H9 (cell line): Measurements from ENCODE around the gene ELFN2. TPM values are rescaled to one million over a fixed set of nuclear protein-coding genes. Genes with fewer than 3 reads are reported as not detected.

Experiments
- DNase-seq: peaks from one replicate; pipeline ENCODE4 v3.0.0-alpha.2; 2017
- H2AFZ ChIP-seq: one replicate; pipeline ENCODE4 v1.6.1; 2013; ENCODE audit warnings: mild to moderate bottlenecking, low read length, control low read depth, moderate library complexity
- H2AK5ac ChIP-seq: 2 replicates; pipeline ENCODE4 v1.6.1; 2013; ENCODE audit warnings: low read length, control low read depth, mixed read lengths; ENCODE audit not compliant: insufficient read length
- H2BK120ac ChIP-seq: one replicate; pipeline ENCODE4 v1.6.1; 2013; ENCODE audit warnings: low read depth, mild to moderate bottlenecking, low read length, control low read depth, inconsistent platforms; ENCODE audit not compliant: poor library complexity, severe bottlenecking
- H2BK12ac ChIP-seq: 2 replicates; pipeline ENCODE4 v1.6.1; 2013; ENCODE audit warnings: low read length, control low read depth, mixed read lengths, low read depth; ENCODE audit not compliant: insufficient read length
- H2BK15ac ChIP-seq: 2 replicates; pipeline ENCODE4 v1.6.1; 2013; ENCODE audit warnings: low read depth, low read length, control low read depth
- H2BK20ac ChIP-seq: one replicate; pipeline ENCODE4 v1.6.1; 2013; ENCODE audit warnings: low read depth, mild to moderate bottlenecking, low read length, control low read depth, inconsistent platforms; ENCODE audit not compliant: poor library complexity, severe bottlenecking
- H2BK5ac ChIP-seq: 2 replicates; pipeline ENCODE4 v1.6.1; 2013; ENCODE audit warnings: low read length, control low read depth, mixed read lengths; ENCODE audit not compliant: insufficient read length
- H3K14ac ChIP-seq: 2 replicates; pipeline ENCODE4 v1.6.1; 2013; ENCODE audit warnings: low read length, control low read depth; ENCODE audit not compliant: insufficient read depth
- H3K18ac ChIP-seq: 2 replicates; pipeline ENCODE4 v1.6.1; 2013; ENCODE audit warnings: low read depth, mild to moderate bottlenecking, mixed read lengths, low read length, control low read depth; ENCODE audit not compliant: insufficient read length
- H3K23ac ChIP-seq: 2 replicates; pipeline ENCODE4 v1.6.1; 2013; ENCODE audit warnings: low read length, control low read depth, mixed read lengths, low read depth; ENCODE audit not compliant: insufficient read length
- H3K23me2 ChIP-seq: 2 replicates; pipeline ENCODE4 v1.6.1; 2013; ENCODE audit warnings: low read depth, mild to moderate bottlenecking, mixed read lengths, low read length, control low read depth; ENCODE audit not compliant: insufficient read length, poor library complexity, severe bottlenecking
- H3K27ac ChIP-seq: 2 replicates; pipeline ENCODE4 v1.5.1; 2013; ENCODE audit warnings: low read length, control low read depth, mixed read lengths, low read depth; ENCODE audit not compliant: insufficient read length
- H3K27me3 ChIP-seq: 2 replicates; pipeline ENCODE4 v1.6.1; 2013; ENCODE audit warnings: low read length, control low read depth, inconsistent platforms; ENCODE audit not compliant: insufficient read depth
- H3K4ac ChIP-seq: 2 replicates; pipeline ENCODE4 v1.6.1; 2013; ENCODE audit warnings: low read depth, mild to moderate bottlenecking, control low read depth, inconsistent platforms, low read length, moderate library complexity
- H3K4me1 ChIP-seq: 2 replicates; pipeline ENCODE4 v1.6.1; 2013; ENCODE audit warnings: low read length, control low read depth, inconsistent platforms; ENCODE audit not compliant: insufficient read depth
- H3K4me2 ChIP-seq: 2 replicates; pipeline ENCODE4 v1.6.1; 2013; ENCODE audit warnings: low read length, control low read depth, mixed read lengths; ENCODE audit not compliant: insufficient read length, insufficient read depth
- H3K56ac ChIP-seq: 2 replicates; pipeline ENCODE4 v1.6.1; 2013; ENCODE audit warnings: low read depth, mild to moderate bottlenecking, mixed read lengths, low read length, control low read depth; ENCODE audit not compliant: insufficient read length
- H3K79me1 ChIP-seq: 2 replicates; pipeline ENCODE4 v1.6.1; 2013; ENCODE audit warnings: low read depth, mild to moderate bottlenecking, moderate library complexity, low read length, control low read depth, inconsistent platforms; ENCODE audit not compliant: insufficient read depth, poor library complexity, severe bottlenecking
- H3K79me2 ChIP-seq: 2 replicates; pipeline ENCODE4 v1.6.1; 2013; ENCODE audit warnings: low read length, control low read depth, inconsistent platforms; ENCODE audit not compliant: insufficient read depth
- H3K9ac ChIP-seq: 2 replicates; pipeline ENCODE4 v1.6.1; 2013; ENCODE audit warnings: low read length, control low read depth, mixed read lengths; ENCODE audit not compliant: insufficient read length; ENCODE audit errors: extremely low read depth
- H3K9me3 ChIP-seq: one replicate; pipeline ENCODE4 v1.6.1; 2013; ENCODE audit warnings: low read depth, low read length, inconsistent platforms; ENCODE audit not compliant: control insufficient read depth
- H3T11ph ChIP-seq: one replicate; pipeline ENCODE4 v1.6.1; 2013; ENCODE audit warnings: mild to moderate bottlenecking, low read length, control low read depth, inconsistent platforms
- H4K20me1 ChIP-seq: one replicate; pipeline ENCODE4 v1.6.1; 2013; ENCODE audit not compliant: control insufficient read depth, insufficient read length, insufficient read depth
- H4K5ac ChIP-seq: 2 replicates; pipeline ENCODE4 v1.6.1; 2013; ENCODE audit warnings: low read depth, mild to moderate bottlenecking, mixed read lengths, low read length, control low read depth; ENCODE audit not compliant: insufficient read length
- H4K8ac ChIP-seq: replicated peaks from 2 replicates; pipeline ENCODE4 v1.6.1; 2013; ENCODE audit warnings: low read length, control low read depth, mixed read lengths, low read depth; ENCODE audit not compliant: insufficient read length
- H4K91ac ChIP-seq: 2 replicates; pipeline ENCODE4 v1.6.1; 2013; ENCODE audit warnings: low read depth, mild to moderate bottlenecking, moderate library complexity, mixed read lengths, low read length, control low read depth; ENCODE audit not compliant: insufficient read length
- H3K27ac Mint-ChIP-seq, 3 experiments: 2 replicates in 2 of 3; 3 replicates in 1 of 3; pipeline ENCODE4 v1.8.0; 2020 to 2021; ENCODE audit warnings: mixed read lengths in 3 of 3, mild to moderate bottlenecking in 1 of 3, moderate library complexity in 1 of 3
- H3K27me3 Mint-ChIP-seq: 2 replicates; pipeline ENCODE4 v1.8.0; 2021; ENCODE audit warnings: low read depth, mild to moderate bottlenecking, moderate library complexity, mixed read lengths
- H3K36me3 Mint-ChIP-seq, 3 experiments: 2 replicates in 2 of 3; 3 replicates in 1 of 3; pipeline ENCODE4 v1.8.0; 2020 to 2021; ENCODE audit warnings: low read depth in 3 of 3, mixed read lengths in 3 of 3; ENCODE audit not compliant: insufficient read depth in 1 of 3
- H3K4me1 Mint-ChIP-seq, 2 experiments: 2 replicates each; pipeline ENCODE4 v1.8.0; 2020; ENCODE audit warnings: mixed read lengths in 2 of 2
- H3K4me3 Mint-ChIP-seq, 2 experiments: 2 replicates in 1 of 2; 3 replicates in 1 of 2; pipeline ENCODE4 v1.8.0; 2020 to 2021; ENCODE audit warnings: mild to moderate bottlenecking in 2 of 2, mixed read lengths in 2 of 2, moderate library complexity in 1 of 2
- H3K9me3 Mint-ChIP-seq, 2 experiments: 2 replicates in 1 of 2; 3 replicates in 1 of 2; pipeline ENCODE4 v1.8.0; 2020; ENCODE audit warnings: mild to moderate bottlenecking in 2 of 2, mixed read lengths in 2 of 2, moderate library complexity in 1 of 2
- CTCF ChIP-seq: fragments of 200-600 bp; sonication (generic); conservative IDR thresholded peaks from 3 replicates; pipeline ENCODE4 v1.8.0; 2021; ENCODE audit warnings: antibody characterized with exemption, mild to moderate bottlenecking
- WGBS: extraction: QIAGEN DNeasy Blood & Tissue Kit; methylation state at CpG from one replicate; pipeline ENCODE4 v1.1.7; 2013; ENCODE audit warnings: missing lambda C conversion rate, low lambda C conversion rate, mixed read lengths; ENCODE audit not compliant: insufficient read length; ENCODE audit errors: extremely low coverage; 5-methylcytosine and 5-hydroxymethylcytosine counted together
- total RNA-seq: library from RNA; stranded (reverse); gene quantifications from 2 replicates; pipeline ENCODE4 v1.2.1, GENCODE V29; 2021

ELFN2 gene
- total RNA-seq, 1 experiment from 2014 or later, result 0.70 TPM

DNA sequence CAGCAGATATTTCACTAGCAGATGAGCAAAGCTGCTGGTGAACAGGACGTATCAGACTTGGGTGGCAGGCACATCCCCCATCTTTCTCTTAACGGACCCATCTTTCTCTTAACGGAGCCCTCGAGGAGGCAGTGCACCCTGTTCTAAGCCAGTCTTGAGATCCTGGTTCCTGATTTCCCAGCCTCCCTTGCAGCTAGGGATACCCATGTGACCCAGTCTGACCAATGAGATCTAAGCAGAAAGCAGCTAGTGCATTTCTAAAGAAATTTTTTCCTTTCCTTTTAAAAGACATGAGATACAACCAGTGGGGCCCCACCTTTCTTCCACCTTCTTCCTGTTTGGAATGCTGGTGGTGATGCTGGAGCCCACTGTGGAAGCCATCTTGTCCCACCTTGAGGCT, 13.6 kb upstream of the ELFN2 start:
- no peak for DNase-seq
- H2BK120ac ChIP-seq, result no peak overlapping the region
- H2AK5ac ChIP-seq, result no peak overlapping the region
- no peak overlapping the region for H4K91ac ChIP-seq
- no peaks in the 10 kb centered on the region for H3K27me3 ChIP-seq
- H3K23ac ChIP-seq, result no peak overlapping the region
- no peaks in the 10 kb centered on the region for H4K20me1 ChIP-seq
- no peak overlapping the region for H3K4me3 Mint-ChIP-seq
- no peak overlapping the region for H3K27ac ChIP-seq
- no peak overlapping the region; the same call in 1 of the 2 replicates for H3K14ac ChIP-seq
- H4K5ac ChIP-seq, result no peak overlapping the region
- H3K4ac ChIP-seq, result no peak overlapping the region
- no peaks in the 10 kb centered on the region for H3K4me1 ChIP-seq
- H3K79me1 ChIP-seq, result no peaks in the 10 kb centered on the region
- no peak overlapping the region for H3K56ac ChIP-seq
- no peak overlapping the region for H3K4me2 ChIP-seq
- no peak overlapping the region for H4K8ac ChIP-seq
- H3K27ac Mint-ChIP-seq, result no peak overlapping the region
- no peak overlapping the region for H3K9ac ChIP-seq
- no peak for TF ChIP-seq CTCF
- H3K79me2 ChIP-seq, result no peaks in the 10 kb centered on the region
- H3K18ac ChIP-seq, result no peak overlapping the region
- no peak overlapping the region for H2AFZ ChIP-seq
- H2BK5ac ChIP-seq, result no peak overlapping the region
- no peak overlapping the region for H2BK20ac ChIP-seq
- no peaks in the 10 kb centered on the region for H3K23me2 ChIP-seq
- no peaks in the 10 kb centered on the region for H3K4me1 Mint-ChIP-seq
- H2BK12ac ChIP-seq, result no peak overlapping the region
- peaks cover 5% of the 10 kb centered on the region in 2 experiments; a peak in 3 of 5 replicates for H3K9me3 Mint-ChIP-seq
- no CpG with 5 or more reads among the region's 4 CpGs for WGBS
- H3K9me3 ChIP-seq, result no peaks in the 10 kb centered on the region
- H3K27me3 Mint-ChIP-seq, result peaks cover 41% of the 10 kb centered on the region
- peaks cover 0 to 4% (median 3%) of the 10 kb centered on the region in 3 experiments; a peak in 1 of 7 replicates for H3K36me3 Mint-ChIP-seq
- no peak overlapping the region for H3T11ph ChIP-seq
- no peak overlapping the region for H2BK15ac ChIP-seq
